SHP77 treated with DMSO at 0.1 percent for 48 hours (cell line): ENCODE measurements around the gene NDUFA8.

ENCODE experiments used
- DNase-seq: peaks from one replicate; lab custom pipeline; 2025; lab: John Stamatoyannopoulos, UW

NDUFA8 gene

DNA sequence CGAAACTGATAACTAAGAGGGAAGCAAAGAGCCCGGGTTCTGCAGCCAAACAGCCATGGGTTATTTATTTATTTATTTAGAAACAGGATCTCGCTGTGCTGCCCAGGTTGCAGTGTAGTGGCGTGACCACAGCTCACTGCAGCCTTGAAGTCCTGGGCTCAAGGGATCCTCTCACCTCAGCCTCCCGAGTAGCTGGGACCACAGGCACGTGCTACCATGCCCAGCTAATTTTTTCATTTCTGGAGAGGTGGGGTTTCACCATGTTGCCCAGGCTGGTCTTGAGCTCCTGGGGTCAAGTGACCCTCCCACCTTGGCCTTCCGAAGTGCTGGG is 24.1 kb downstream of the NDUFA8 start:
- no peak for DNase-seq

DNA sequence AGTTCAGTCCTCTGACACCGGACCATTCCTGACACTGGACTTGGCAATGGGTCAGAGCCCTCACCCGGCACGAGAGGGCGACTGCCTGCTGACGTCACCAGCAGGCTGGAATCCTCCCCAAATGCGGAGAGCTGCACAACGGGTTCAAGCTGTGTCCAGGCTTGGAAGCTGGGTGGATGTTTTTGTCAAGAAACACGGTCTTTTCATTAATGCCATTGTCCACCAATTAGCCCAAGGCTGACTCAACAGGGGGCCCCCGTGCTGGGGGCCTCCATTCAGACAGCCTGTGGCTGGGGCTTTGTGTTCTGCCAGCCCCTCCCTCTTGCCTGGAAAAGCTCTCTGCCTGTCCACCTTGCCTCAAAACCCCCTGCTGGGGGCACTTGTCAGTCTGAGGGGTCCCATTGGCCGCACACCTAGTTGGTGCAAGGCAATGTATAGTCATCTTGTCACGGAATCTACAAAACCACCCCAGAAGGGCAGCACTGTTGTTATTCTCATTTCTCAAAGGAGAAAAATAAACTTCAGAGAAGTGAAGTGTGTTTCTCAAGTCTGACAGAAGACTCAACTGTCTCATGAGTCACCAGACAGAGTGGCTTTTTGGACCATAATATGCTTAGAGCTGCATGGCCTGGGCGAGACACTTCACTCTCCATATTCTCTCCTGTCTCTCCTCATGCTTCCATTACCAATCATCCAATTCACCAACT is 24.6 kb downstream of the NDUFA8 start:
- DNase-seq: no peak

DNA sequence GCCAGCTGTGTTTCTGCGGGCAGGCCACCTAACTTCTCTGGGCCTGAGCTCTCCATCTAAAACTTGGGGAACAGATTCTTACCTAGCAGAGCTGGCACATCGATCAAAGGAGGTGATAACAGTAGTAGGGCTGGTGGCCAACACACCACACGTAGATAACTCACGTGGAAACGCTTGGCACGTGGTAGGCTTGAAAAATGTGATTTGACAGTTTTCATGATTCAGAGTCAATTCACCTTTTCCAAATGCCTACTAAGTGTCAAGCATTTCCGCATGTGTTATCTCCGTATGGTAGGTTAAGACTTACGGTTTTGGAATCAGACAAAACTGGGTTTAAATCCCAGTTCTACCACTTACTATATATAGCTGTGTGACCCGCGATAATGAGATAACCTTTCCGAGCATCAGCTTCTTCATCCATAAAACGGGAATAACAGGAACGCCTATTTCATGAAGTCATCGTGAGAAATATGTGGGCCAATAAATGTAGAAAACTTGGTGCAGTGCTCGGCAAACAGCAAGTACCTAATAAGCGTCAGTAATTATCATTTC is 25.5 kb downstream of the NDUFA8 start:
- no peak for DNase-seq

GRCh38 chr9:122133263-122133983 is 26.2 kb downstream of the NDUFA8 start:
- no peak for DNase-seq

- no peak for DNase-seq
Measured at GRCh38 chr9:122132539-122132938, 27.0 kb downstream of the NDUFA8 start.

DNA sequence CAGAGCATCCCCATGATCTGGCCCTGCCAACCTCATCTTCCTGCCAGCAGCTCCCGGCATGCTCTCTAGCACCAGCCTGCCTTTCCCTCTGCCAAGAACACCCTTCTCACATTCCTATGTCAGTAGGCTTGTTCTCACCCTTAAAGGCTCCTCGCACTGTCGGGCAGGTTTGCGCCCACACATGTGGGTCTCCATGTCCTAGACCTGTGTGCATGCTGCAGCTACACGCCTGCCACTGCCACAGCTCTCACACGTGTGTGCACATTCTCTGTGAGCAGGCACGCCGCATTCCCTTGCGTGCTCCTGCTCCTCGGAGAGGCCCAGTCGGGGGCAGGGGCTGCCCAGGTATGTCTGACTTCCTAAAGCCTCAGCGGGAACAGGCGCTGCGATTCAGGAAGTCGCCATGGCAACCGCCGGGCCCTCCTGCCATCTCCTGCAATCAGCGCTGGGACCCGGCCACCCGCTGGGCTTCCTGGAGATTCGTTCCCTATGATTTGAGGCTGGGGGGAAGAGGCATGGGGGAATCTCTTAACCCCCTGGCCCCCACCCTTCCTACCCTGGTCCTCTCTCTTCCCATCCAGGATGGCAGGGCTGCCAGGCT is 28.1 kb downstream of the NDUFA8 start:
- no peak for DNase-seq

- DNase-seq: no peak
Measured at GRCh38 chr9:122130837-122131236, 28.7 kb downstream of the NDUFA8 start.

DNA sequence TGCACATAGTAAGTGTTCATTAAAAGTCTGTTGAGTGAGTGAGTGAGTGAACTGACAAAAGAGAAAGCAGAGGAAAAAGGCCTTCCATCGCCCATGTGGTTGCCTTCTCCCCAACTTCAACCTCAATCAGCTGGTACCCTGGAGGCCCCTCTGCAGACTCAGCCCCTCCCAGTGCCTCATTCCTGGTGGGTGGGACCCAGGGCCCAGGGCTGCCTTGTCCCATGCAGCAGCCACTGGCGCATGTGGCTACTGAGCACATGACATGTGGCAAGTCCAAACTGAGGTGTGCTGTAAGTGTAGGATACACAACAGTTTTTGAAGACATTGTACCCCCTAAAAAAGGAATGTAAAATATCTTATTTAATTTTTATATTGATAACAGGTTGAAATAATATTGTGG is 29.6 kb downstream of the NDUFA8 start:
- no peak for DNase-seq

DNA sequence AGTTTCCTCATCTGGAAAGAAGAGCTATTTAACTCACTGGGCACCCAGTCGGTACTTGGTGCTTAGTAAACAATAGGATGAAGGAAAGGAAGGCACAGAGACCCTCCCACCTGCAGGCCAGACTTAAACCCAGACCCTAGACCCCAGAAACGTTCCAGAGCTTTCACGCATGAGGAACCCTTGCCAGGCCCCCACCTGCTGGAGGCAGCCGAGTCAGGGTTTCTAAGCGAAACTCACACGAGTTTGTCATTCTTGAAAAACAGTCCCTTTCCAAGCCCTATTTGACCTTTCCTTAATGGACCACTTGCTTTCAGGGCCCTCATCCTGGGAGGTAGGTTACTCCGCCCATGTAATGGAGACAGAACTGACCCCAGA is 30.6 kb downstream of the NDUFA8 start:
- no peak for DNase-seq

DNA sequence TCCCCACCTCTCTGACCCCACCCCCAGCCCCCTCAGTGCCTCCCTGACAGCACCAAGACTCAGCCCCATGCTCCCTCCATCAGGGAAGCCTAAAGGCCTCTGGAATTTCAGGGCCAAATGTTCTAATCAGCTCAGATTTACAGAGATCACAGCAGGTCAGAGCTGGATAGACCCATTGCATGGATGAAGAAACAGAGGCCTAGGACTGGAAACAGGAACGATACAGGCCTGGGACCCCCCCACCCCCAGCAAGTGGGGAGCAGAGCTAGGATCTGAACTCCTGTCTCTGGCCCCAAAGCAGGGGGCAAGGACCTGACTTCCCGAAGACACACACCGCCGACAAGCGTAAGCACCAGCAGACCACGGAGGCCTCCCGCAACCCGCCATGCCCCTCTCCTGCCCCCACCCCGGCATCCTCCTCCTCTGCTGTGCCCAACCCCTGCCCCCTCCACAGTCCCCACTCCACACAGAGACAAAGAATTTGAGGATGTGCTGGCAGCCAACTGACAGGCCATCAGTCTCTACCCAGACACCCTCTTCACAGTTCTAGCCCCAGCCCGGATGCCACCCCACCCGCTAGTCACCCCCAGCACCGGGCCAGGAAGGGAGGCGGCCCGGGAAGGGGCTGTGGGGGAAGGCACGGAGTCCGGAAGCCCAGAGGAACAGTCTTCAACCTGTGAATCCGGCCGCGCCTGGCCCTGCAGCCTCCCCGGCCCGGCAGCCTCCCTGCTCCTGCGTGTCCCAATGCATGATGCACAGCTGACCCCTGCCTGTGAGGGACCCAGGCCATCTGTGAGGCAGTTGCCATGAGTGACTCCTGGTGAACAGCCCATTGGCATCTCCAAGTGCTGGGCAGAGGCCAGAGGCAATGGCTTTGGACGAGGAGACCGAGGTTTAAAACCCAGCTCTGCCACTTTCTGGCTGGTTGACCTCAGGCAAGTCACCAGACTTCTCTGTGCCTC is 31.3 kb downstream of the NDUFA8 start:
- no peak for DNase-seq

- no peak for DNase-seq
Measured at GRCh38 chr9:122127396-122127798, 32.2 kb downstream of the NDUFA8 start.

DNA sequence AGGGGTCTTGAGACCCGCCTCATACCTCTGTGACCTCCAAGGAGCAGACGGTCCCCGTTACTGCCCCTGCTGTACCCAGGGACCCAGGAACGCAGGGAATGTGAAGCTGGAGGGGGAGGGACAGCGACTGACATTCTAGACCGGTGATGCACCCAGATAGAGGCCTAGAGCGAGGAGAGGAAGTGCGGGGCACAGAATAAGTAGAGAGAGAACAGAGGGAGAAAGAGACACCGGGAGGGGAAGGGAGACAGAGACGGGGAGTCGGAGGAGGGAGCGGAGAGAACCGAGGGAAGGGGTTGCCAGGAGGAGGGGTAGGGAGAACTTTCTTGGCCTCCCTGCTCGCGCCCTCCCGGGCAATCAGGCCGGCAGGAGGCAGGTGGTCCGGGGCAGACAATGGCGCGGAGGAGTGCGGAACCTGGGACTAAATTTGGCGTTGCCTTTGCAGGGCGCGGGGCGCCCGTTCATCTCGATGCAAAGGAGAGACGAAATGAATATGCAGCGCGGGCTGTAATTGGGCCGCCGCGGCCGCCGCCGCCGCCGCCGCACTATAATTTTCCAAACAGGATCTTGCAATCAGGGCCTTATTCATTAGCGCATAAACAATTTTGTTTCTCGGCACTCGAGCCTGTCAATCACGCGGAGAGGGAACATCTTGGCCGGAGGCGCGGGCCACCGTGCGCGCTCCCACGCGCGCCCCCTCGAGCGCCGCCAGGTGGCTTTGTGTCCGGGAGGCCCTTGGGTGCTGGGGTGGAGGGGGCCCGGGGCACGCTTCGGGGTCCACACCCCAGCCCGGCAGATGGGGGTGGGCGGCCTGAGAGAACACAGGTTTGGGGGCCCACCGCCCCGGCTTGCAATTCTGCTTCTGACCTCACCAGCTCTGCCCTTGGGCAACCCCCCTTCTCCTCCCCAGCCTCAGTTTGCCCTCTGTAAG is 33.0 kb downstream of the NDUFA8 start:
- no peak for DNase-seq

DNA sequence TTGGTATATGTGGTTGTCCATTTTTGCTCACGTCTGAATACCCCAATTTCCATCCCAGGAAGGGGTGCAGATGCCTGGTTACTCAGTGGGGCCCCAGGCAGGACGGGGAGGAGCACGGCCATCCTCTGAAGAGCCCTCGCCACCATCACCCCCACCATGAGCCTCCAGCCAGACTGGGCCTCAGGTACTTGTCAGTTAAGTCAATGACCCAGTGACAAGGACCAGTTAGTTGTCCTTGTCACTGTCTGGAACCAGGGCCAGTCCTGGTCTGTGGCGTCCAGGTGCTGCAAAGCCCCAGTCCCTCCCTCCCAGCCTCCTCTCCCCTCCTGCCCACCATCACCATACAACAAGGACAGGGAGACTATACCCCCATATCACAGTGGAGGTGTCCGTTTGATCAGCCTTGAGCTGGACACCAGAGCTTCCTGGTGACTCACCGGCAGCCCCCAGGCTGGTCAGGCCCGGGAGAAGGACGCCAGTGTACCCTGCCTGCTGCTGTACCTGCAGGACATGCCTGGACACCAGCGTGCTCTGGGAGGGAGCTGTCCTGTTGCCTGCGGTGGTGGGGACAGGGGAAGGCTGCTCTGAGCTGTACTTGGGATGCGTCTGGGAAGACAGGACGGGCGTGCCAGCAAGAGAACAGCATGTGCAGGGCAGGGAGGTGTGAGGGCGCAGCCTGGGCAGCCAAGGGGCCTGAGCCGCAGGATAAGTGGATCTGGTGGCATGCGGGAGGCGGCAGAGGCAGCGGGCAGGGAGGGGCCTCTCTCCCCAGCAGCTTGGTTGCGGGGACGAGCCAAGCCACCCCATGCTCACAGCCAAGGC is 33.9 kb downstream of the NDUFA8 start:
- DNase-seq: no peak

DNA sequence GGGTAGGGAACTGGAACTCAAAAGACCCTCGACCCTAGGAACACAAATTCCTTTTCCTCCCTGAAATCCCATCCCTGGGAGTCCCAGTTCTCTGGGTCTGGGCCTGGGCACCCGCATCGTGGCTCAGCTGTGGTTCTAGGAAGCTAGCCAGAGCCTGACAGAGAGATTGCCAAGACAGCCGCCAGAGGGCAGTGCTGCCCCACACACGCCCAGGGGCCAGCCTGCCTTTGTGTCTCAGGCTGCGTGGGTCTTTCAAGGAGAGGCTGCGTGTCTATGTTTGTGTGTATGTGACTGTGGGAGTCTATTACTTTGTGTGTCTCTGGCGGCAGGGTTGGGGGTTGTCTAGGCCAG is 34.4 kb downstream of the NDUFA8 start:
- DNase-seq: peak; percentile 20

DNA sequence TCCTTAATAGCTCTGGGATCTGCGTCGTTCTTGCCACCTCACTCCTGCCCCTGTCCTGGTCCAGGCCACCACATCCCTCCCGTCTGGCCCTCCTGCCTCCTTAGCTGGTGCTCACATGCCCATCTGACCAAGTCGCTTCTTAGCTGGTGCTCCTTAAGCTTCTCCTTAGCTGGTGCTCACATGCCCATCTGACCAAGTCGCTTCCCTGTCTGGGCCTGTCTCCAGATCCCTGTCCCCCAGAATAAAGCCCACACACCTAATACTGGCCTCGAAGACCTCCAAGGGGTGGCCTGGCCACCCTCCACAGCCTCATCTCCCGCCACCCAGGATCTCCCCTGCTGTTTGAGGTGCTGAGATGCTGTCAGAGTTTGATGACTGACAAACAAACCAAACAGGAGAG is 35.1 kb downstream of the NDUFA8 start:
- DNase-seq: no peak

DNA sequence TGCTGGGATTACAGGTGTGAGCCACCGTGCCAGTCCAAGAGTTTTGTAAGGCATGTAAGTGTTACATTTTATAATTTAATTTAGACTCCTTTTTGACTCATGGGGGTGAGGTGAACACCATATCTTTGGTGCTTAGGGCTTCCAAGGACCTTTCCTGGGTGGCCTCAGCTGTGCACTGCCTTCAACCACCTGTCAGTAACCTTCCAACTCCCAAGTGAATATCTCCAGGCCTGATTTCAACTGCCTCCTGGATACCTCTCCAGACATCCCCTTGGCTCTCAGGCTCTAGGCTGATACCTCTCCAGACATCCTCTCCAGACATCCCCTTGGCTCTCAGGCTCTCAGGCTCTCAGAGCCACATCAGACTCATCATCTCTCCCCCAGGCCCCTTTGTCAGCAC is 35.5 kb downstream of the NDUFA8 start:
- DNase-seq: no peak

GRCh38 chr9:122122903-122123632 is 36.5 kb downstream of the NDUFA8 start:
- DNase-seq: no peak

GRCh38 chr9:122122468-122122867 is 37.1 kb downstream of the NDUFA8 start:
- no peak for DNase-seq

DNA sequence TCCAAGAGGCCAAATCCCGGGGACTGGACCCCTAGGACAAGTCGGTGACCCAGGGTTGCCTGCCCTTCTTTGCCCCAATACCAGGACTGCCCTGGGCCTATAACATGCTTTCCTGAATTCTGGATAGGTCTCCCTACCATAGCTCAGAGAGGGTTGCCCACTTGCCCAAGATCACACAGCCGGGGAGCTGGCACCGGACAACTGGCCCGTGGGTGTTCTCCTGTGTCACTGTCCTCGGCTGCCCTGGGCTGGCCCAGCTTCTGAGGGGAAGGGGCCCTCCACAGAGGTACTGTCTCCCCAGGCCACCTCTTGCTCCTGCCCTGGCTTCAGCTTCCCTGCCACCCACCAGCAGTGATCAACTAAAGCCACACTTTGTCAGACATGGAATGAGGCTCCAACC is 37.6 kb downstream of the NDUFA8 start:
- DNase-seq: no peak

GRCh38 chr9:122121391-122121790 is 38.2 kb downstream of the NDUFA8 start:
- DNase-seq: no peak
